Fibroblast of the aortic adventitia (primary cell): Measurements from ENCODE around the gene SLIT3. TPM values are rescaled to one million over a fixed set of nuclear protein-coding genes. Genes with fewer than 3 reads are reported as not detected.
A peak's percentile ranks its signal among the peaks of the same experiment; 100 is the strongest.
"Not testable (repeated sequence)": the region's sequence is repeated elsewhere in the genome, so short reads cannot be mapped to it uniquely, and the experiment has no call there.

Experiments used
- DNase-seq: peaks from one replicate; pipeline ENCODE4 v3.0.0-alpha.2; 2010; ENCODE audit warnings: low read depth
- H3K4me3 ChIP-seq: 2 replicates; pipeline ENCODE4 v1.5.1; 2011; ENCODE audit warnings: low read depth, mild to moderate bottlenecking, control low read depth, low read length, moderate library complexity
- total RNA-seq: library from RNA; depleted of rRNA; stranded (reverse); fragments of >200 nt; gene quantifications from 2 replicates; pipeline ENCODE4 v1.2.3, GENCODE V29; 2012; ENCODE audit warnings: low replicate concordance
- TF ChIP-seq, protein P1 (sequence below): IDR thresholded peaks from 2 replicates; pipeline ENCODE4 v1.5.1; 2011; ENCODE audit warnings: mild to moderate bottlenecking, low read length, control low read depth, inconsistent platforms; ENCODE audit not compliant: insufficient read depth

SLIT3 gene
- total RNA-seq, 1 donor: 65.3 TPM

DNA sequence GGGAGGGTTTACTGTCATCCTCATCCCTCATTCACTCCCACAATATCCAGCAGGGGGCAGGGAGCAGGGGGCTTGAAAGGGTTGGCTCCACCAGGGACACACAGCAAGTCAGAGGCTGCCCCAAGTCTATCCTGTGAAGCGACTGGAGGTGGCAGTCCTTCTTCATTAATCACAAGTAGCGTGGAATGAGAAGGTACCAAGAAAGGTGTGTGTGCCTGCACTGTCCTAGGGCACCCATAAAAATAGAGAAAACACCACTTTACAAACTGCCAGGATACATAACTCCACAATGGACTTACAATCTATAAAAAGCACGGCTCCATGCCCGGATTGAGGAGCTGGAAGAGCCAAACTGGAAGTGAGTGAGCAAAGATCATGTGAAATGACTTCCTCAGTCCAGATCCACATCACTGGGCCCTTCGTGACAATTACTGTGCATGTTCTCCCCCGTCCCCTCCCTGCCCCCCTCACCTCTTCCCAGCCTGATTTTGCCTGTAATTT lies 183.9 kb downstream of the SLIT3 start:
- H3K4me3 ChIP-seq: no peak overlapping the region
- TF ChIP-seq, protein P1, sequence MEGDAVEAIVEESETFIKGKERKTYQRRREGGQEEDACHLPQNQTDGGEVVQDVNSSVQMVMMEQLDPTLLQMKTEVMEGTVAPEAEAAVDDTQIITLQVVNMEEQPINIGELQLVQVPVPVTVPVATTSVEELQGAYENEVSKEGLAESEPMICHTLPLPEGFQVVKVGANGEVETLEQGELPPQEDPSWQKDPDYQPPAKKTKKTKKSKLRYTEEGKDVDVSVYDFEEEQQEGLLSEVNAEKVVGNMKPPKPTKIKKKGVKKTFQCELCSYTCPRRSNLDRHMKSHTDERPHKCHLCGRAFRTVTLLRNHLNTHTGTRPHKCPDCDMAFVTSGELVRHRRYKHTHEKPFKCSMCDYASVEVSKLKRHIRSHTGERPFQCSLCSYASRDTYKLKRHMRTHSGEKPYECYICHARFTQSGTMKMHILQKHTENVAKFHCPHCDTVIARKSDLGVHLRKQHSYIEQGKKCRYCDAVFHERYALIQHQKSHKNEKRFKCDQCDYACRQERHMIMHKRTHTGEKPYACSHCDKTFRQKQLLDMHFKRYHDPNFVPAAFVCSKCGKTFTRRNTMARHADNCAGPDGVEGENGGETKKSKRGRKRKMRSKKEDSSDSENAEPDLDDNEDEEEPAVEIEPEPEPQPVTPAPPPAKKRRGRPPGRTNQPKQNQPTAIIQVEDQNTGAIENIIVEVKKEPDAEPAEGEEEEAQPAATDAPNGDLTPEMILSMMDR: no peak
- DNase-seq: peak; percentile 78

DNA sequence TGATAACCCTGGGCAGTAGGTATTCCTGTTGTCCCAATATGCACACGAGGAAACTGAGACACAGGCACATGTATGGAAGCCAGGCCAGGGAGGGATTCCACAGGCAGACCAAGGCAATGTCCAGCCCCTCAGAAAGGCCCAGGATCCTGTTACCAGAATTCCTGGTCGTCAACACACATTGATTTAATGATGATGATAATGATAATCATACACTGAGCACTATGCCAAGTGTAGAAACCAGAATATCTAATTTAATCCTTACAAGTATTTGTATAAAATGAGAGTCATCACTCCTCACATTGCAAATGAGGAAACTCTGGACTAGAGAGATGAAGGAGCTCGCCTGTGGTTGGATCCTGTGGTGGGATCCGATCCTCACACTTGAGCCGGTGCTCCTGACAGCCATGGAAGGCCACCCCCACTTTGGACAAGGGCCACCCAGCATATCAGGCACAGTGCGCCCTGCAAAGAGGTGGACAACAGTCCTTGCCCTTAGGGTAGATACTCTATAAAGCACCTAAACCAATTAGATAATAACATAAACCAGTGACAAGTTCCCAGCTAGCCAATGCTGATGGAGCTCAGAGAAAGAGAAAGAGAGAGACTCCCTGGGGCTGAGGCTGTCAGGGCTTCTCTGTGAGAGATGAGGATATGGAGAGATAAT lies 185.3 kb downstream of the SLIT3 start:
- H3K4me3 ChIP-seq: no peak overlapping the region
- TF ChIP-seq, protein P1: no peak
- DNase-seq: no peak

DNA sequence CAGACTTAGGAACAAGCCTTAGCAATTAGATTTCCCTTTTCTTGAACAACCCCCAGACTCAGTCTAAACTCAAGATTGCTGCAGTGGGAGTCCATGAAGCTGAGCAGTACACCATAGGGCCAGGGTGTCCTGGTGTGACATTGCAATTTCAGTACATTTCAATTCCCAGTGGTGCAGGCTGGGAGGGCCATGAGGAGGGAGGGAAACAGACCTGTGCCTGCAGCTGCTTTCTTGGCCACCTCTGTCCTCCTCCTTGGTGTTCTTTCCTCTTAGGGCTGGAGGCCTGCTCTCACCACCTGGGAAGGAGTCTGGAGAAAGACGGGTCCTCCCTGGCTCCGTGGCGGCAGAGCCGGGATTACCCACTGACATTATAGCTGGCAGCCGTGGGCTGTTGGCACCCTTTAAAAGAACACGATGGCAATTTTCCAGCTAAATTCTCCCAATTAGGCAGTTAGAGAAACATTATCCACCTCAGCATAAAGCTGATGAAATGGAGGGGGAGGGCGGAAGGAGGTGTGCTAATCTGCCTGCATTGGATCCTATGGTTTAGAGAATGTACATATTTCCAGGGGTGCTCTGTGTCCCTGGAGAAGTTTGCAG lies 186.4 kb downstream of the SLIT3 start:
- no peak overlapping the region for H3K4me3 ChIP-seq
- no peak for DNase-seq
- TF ChIP-seq, protein P1: no peak

- TF ChIP-seq, protein P1: no peak
Observed at GRCh38 chr5:169112016-169112415, 188.9 kb downstream of the SLIT3 start.

DNA sequence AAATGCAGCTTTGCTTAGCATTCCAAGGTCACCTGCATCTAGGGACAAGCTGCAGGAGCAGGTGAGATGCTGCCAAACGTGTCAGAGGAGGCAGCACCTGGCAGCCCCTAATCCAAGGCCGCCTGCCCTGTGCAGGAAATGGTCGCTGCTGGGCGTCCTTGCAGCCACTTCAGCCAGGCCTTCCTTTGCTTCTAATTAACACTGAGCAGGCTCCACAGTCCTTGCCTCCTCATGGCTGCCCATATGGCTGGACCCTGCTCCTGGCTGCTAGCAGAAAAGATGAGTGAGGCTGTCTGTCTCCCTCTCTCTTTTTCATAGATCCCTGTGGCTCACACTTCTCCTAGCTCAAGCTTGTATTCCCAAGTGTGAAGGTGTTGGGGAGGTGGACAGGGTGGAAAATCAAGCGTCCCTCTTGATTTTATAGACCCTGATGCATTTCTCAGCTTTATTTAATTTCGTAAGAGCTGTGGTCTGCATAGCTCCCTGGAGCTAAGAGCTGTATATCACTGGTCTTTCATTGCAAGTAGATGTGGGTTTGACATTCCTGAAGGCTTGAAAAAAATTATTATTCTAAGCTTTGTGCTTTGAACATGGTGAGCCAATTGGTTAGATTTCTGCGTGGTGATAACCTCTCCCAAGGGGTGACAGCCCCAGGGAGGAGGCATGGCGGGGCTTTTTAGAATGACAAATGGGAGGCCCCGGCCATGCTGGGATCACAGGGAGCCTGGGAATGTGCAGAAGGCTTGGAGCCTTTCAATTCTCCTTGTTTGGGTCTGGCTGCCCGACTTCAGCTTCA lies 193.8 kb downstream of the SLIT3 start:
- TF ChIP-seq, protein P1: no peak
- DNase-seq: peak; percentile 52
- no peak overlapping the region for H3K4me3 ChIP-seq

More at GRCh38 chr5:169112016-169112415, 188.9 kb downstream of the SLIT3 start:
- no peak overlapping the region for H3K4me3 ChIP-seq
- DNase-seq: no peak

- not testable (repeated sequence) for DNase-seq, H3K4me3 ChIP-seq
Observed at GRCh38 chr5:169105582-169105981, 195.4 kb downstream of the SLIT3 start.

GRCh38 chr5:169104937-169105494 lies 195.9 kb downstream of the SLIT3 start:
- no peak for DNase-seq
- H3K4me3 ChIP-seq: no peak overlapping the region
- TF ChIP-seq, protein P1: no peak
